Activated T-cell treated with anti-CD3 and anti-CD28 coated beads, Interleukin-2, amount 50 U/mL, for 4 hours (primary cell): ENCODE measurements around the gene RAB11FIP5. TPM values are rescaled to one million over a fixed set of nuclear protein-coding genes. Genes with fewer than 3 reads are reported as not detected.
"Not testable (repeated sequence)": the region's sequence is repeated elsewhere in the genome, so short reads cannot be mapped to it uniquely, and the experiment has no call there.

Source experiments
- ATAC-seq, 2 donors: fragments of 200-7000 bp; cut with Tn5 transposase; one replicate each; pipeline ENCODE4 v1.10.0; 2021
- DNase-seq: peaks from one replicate; pipeline ENCODE4 v3.0.0-alpha.2; 2020
- H3K27me3 Mint-ChIP-seq: one replicate; pipeline ENCODE4 v1.8.0; 2021; ENCODE audit warnings: low read depth, mixed read lengths
- H3K36me3 Mint-ChIP-seq: one replicate; pipeline ENCODE4 v1.8.0; 2022; ENCODE audit warnings: mixed read lengths; ENCODE audit not compliant: insufficient read depth
- H3K4me1 Mint-ChIP-seq: one replicate; pipeline ENCODE4 v1.8.0; 2021; ENCODE audit warnings: low read depth, mixed read lengths
- H3K4me3 Mint-ChIP-seq: one replicate; pipeline ENCODE4 v1.8.0; 2021; ENCODE audit warnings: mild to moderate bottlenecking, moderate library complexity, mixed read lengths
- H3K9me3 Mint-ChIP-seq: one replicate; pipeline ENCODE4 v1.8.0; 2021; ENCODE audit warnings: mixed read lengths
- total RNA-seq, 3 donors: library from RNA; stranded (reverse); gene quantifications; one replicate each; pipeline ENCODE4 v1.2.1, GENCODE V29; 2021

Gene RAB11FIP5
- total RNA-seq, 3 donors from 2014 or later: 4.6 to 5.1 (median 5.0) TPM

- peak overlapping the region; percentile 88 for H3K4me3 Mint-ChIP-seq
- no peak for ATAC-seq
- H3K4me1 Mint-ChIP-seq: peaks cover 18% of the 10 kb centered on the region
- peaks cover 2% of the 10 kb centered on the region for H3K36me3 Mint-ChIP-seq
- no peak for DNase-seq
- H3K27me3 Mint-ChIP-seq: no peaks in the 10 kb centered on the region
- no peaks in the 10 kb centered on the region for H3K9me3 Mint-ChIP-seq
These were observed 40.7 kb downstream of the RAB11FIP5 start for GRCh38 chr2:73072129-73072395.

GRCh38 chr2:73071360-73072128 lies 41.2 kb downstream of the RAB11FIP5 start, which contains the start of gene SFXN5:
Gene SFXN5 (minus strand): TSS chr2:73071712. CDS start chr2:73071705, 7 bp downstream.
- Mint-ChIP-seq H3K4me3 (peak within 1 kb of the TSS; percentile 88), H3K9me3 (no peaks in the 10 kb centered on the region), H3K36me3 (peaks cover 2% of the 10 kb centered on the region), H3K27me3 (no peaks in the 10 kb centered on the region), H3K4me1 (peaks cover 18% of the 10 kb centered on the region)
- ATAC-seq: peak; percentile 94
- DNase-seq: peak; percentile 92

GRCh38 chr2:73070643-73071359 lies 41.9 kb downstream of the RAB11FIP5 start:
- Mint-ChIP-seq H3K9me3 (no peaks in the 10 kb centered on the region), H3K4me3 (peak overlapping the region; percentile 88), H3K36me3 (peaks cover 2% of the 10 kb centered on the region), H3K4me1 (peaks cover 21% of the 10 kb centered on the region), H3K27me3 (no peaks in the 10 kb centered on the region)
- peak; percentile 36 to 39 for ATAC-seq
- peak; percentile 25 for DNase-seq

GRCh38 chr2:73069855-73070642 lies 42.7 kb downstream of the RAB11FIP5 start:
- no peak for ATAC-seq

GRCh38 chr2:73069041-73069854 lies 43.5 kb downstream of the RAB11FIP5 start:
- peaks cover 2% of the 10 kb centered on the region for H3K36me3 Mint-ChIP-seq
- H3K4me3 Mint-ChIP-seq: peak overlapping the region; percentile 88
- no peaks in the 10 kb centered on the region for H3K27me3 Mint-ChIP-seq
- H3K9me3 Mint-ChIP-seq: no peaks in the 10 kb centered on the region
- ATAC-seq (no peak), DNase-seq (no peak)
- peaks cover 22% of the 10 kb centered on the region for H3K4me1 Mint-ChIP-seq

More at GRCh38 chr2:73069855-73070642, 42.7 kb downstream of the RAB11FIP5 start:
- no peaks in the 10 kb centered on the region for H3K9me3 Mint-ChIP-seq
- no peaks in the 10 kb centered on the region for H3K27me3 Mint-ChIP-seq
- H3K4me1 Mint-ChIP-seq: peaks cover 22% of the 10 kb centered on the region
- DNase-seq: no peak
- peaks cover 2% of the 10 kb centered on the region for H3K36me3 Mint-ChIP-seq
- peak overlapping the region; percentile 88 for H3K4me3 Mint-ChIP-seq

GRCh38 chr2:73068147-73068546 lies 44.6 kb downstream of the RAB11FIP5 start:
- Mint-ChIP-seq H3K27me3 (no peaks in the 10 kb centered on the region), H3K9me3 (no peaks in the 10 kb centered on the region), H3K4me3 (no peak overlapping the region), H3K36me3 (peaks cover 2% of the 10 kb centered on the region), H3K4me1 (peaks cover 22% of the 10 kb centered on the region)
- ATAC-seq: no peak
- DNase-seq: no peak

- H3K27me3 Mint-ChIP-seq: no peaks in the 10 kb centered on the region
- peaks cover 20% of the 10 kb centered on the region for H3K4me1 Mint-ChIP-seq
- peaks cover 3% of the 10 kb centered on the region for H3K36me3 Mint-ChIP-seq
- H3K9me3 Mint-ChIP-seq: no peaks in the 10 kb centered on the region
- no peak overlapping the region for H3K4me3 Mint-ChIP-seq
- DNase-seq (no peak), ATAC-seq (no peak)
These were observed 45.7 kb downstream of the RAB11FIP5 start for GRCh38 chr2:73067043-73067442.

GRCh38 chr2:73065070-73065469 lies 47.7 kb downstream of the RAB11FIP5 start:
- H3K9me3 Mint-ChIP-seq, ATAC-seq, H3K4me3 Mint-ChIP-seq, H3K27me3 Mint-ChIP-seq, DNase-seq, H3K36me3 Mint-ChIP-seq: not testable (repeated sequence)
- H3K4me1 Mint-ChIP-seq: peaks cover 12% of the 10 kb centered on the region

GRCh38 chr2:73063909-73064875 lies 48.6 kb downstream of the RAB11FIP5 start:
- Mint-ChIP-seq H3K4me3 (no peak overlapping the region), H3K9me3 (no peaks in the 10 kb centered on the region), H3K36me3 (peaks cover 3% of the 10 kb centered on the region), H3K4me1 (peaks cover 5% of the 10 kb centered on the region), H3K27me3 (no peaks in the 10 kb centered on the region)
- no peak for DNase-seq
- ATAC-seq: no peak

- DNase-seq (no peak), ATAC-seq (no peak)
- peaks cover 3% of the 10 kb centered on the region for H3K36me3 Mint-ChIP-seq
- no peaks in the 10 kb centered on the region for H3K27me3 Mint-ChIP-seq
- H3K4me1 Mint-ChIP-seq: peaks cover 4% of the 10 kb centered on the region
- no peaks in the 10 kb centered on the region for H3K9me3 Mint-ChIP-seq
- no peak overlapping the region for H3K4me3 Mint-ChIP-seq
These were observed 49.3 kb downstream of the RAB11FIP5 start for GRCh38 chr2:73063472-73063871.

GRCh38 chr2:73059106-73059505 lies 53.6 kb downstream of the RAB11FIP5 start:
- H3K4me3 Mint-ChIP-seq: no peak overlapping the region
- DNase-seq (no peak), ATAC-seq (no peak)
- H3K9me3 Mint-ChIP-seq: peaks cover 9% of the 10 kb centered on the region
- no peaks in the 10 kb centered on the region for H3K4me1 Mint-ChIP-seq
- H3K36me3 Mint-ChIP-seq: peaks cover 11% of the 10 kb centered on the region
- no peaks in the 10 kb centered on the region for H3K27me3 Mint-ChIP-seq

- no peak for ATAC-seq
- Mint-ChIP-seq H3K36me3 (peaks cover 15% of the 10 kb centered on the region), H3K9me3 (peaks cover 9% of the 10 kb centered on the region)
These were observed 57.8 kb downstream of the RAB11FIP5 start for GRCh38 chr2:73054980-73055379.

More at GRCh38 chr2:73054980-73055379, 57.8 kb downstream of the RAB11FIP5 start:
- Mint-ChIP-seq H3K4me3 (no peak overlapping the region), H3K4me1 (no peaks in the 10 kb centered on the region), H3K27me3 (no peaks in the 10 kb centered on the region)
- DNase-seq: no peak
